Parathyroid adenoma (tissue), 2 donors: ENCODE data around the gene TNPO2.

Experiments
- H2AFZ ChIP-seq: fragments of 300-600 bp; sonication (generic); one replicate; pipeline ENCODE4 v1.7.0; 2017; ENCODE audit warnings: antibody characterized with exemption, mild to moderate bottlenecking
- H3K27ac ChIP-seq: fragments of 300-600 bp; sonication (generic); one replicate; pipeline ENCODE4 v1.7.0; 2017
- H3K27me3 ChIP-seq: fragments of 300-600 bp; sonication (generic); one replicate; pipeline ENCODE4 v1.7.0; 2017; ENCODE audit warnings: low read length; ENCODE audit not compliant: control insufficient read depth, insufficient read depth
- H3K36me3 ChIP-seq: fragments of 300-600 bp; sonication (generic); one replicate; pipeline ENCODE4 v1.7.0; 2017; ENCODE audit warnings: low read length; ENCODE audit not compliant: control insufficient read depth, insufficient read depth
- H3K4me1 ChIP-seq: fragments of 300-600 bp; sonication (generic); one replicate; pipeline ENCODE4 v1.7.0; 2017; ENCODE audit warnings: control low read depth
- H3K4me2 ChIP-seq: fragments of 300-600 bp; sonication (generic); one replicate; pipeline ENCODE4 v1.7.0; 2017; ENCODE audit warnings: low read length
- H3K4me3 ChIP-seq: fragments of 300-600 bp; sonication (generic); one replicate; pipeline ENCODE4 v1.7.0; 2017; ENCODE audit warnings: low read depth, low read length
- H3K79me2 ChIP-seq: fragments of 300-600 bp; sonication (generic); one replicate; pipeline ENCODE4 v1.7.0; 2017; ENCODE audit warnings: control low read depth
- H3K9ac ChIP-seq: fragments of 300-600 bp; sonication (generic); one replicate; pipeline ENCODE4 v1.7.0; 2017; ENCODE audit warnings: mild to moderate bottlenecking
- H3K9me3 ChIP-seq: fragments of 300-600 bp; sonication (generic); one replicate; pipeline ENCODE4 v1.7.0; 2017; ENCODE audit warnings: low read length; ENCODE audit not compliant: control insufficient read depth
- TF ChIP-seq, protein P1 (sequence below): fragments of 300-600 bp; sonication (generic); IDR thresholded peaks from one replicate; pipeline ENCODE4 v1.7.0; 2017; ENCODE audit warnings: antibody characterized with exemption, mild to moderate bottlenecking
- donor health status: primary hyperparathyroidism.

The TNPO2 gene

DNA sequence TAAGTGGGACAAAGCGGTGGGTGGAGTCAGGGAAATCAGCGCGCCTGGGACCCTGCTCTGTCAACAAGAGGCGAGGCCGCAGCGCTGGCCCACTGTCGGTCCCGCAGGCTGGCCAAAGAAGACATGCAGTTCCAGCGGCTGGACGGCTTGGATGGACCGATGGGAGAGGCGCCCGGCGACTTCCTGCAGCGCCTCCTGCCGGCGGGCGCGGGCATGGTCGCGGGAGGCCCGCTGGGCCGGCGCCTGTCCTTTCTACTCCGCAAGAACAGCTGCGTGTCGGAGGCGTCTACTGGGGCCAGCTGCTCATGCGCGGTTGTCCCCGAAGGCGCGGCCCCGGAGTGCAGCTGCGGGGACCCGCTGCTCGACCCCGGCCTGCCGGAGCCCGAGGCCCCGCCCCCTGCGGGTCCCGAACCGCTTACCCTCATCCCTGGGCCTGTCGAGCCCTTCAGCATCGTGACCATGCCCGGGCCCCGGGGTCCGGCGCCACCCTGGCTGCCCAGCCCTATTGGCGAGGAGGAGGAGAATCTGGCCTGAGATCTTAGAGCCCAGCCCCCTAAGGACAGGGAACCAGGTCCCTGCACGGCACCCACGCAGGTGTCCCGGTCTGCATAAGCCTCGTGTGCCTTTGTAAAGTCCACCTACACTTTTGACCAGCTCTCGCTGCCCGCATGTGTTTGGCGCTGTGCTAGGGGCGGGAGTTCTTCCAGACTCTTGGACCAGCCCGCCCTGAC is 34.0 kb upstream of the TNPO2 start:
- no peaks in the 10 kb centered on the region for H3K36me3 ChIP-seq
- peak overlapping the region; percentile 87 for H2AFZ ChIP-seq
- H3K4me2 ChIP-seq: peak overlapping the region; percentile 42
- peak overlapping the region; percentile 3 for H3K4me3 ChIP-seq
- no peaks in the 10 kb centered on the region for H3K27me3 ChIP-seq
- H3K4me1 ChIP-seq: peaks cover 2% of the 10 kb centered on the region
- no peaks in the 10 kb centered on the region for H3K9me3 ChIP-seq
- H3K27ac ChIP-seq: peak overlapping the region; percentile 67
- TF ChIP-seq, protein P1, sequence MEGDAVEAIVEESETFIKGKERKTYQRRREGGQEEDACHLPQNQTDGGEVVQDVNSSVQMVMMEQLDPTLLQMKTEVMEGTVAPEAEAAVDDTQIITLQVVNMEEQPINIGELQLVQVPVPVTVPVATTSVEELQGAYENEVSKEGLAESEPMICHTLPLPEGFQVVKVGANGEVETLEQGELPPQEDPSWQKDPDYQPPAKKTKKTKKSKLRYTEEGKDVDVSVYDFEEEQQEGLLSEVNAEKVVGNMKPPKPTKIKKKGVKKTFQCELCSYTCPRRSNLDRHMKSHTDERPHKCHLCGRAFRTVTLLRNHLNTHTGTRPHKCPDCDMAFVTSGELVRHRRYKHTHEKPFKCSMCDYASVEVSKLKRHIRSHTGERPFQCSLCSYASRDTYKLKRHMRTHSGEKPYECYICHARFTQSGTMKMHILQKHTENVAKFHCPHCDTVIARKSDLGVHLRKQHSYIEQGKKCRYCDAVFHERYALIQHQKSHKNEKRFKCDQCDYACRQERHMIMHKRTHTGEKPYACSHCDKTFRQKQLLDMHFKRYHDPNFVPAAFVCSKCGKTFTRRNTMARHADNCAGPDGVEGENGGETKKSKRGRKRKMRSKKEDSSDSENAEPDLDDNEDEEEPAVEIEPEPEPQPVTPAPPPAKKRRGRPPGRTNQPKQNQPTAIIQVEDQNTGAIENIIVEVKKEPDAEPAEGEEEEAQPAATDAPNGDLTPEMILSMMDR: peak; percentile 97
- no peak overlapping the region for H3K9ac ChIP-seq
- H3K79me2 ChIP-seq: no peaks in the 10 kb centered on the region

DNA sequence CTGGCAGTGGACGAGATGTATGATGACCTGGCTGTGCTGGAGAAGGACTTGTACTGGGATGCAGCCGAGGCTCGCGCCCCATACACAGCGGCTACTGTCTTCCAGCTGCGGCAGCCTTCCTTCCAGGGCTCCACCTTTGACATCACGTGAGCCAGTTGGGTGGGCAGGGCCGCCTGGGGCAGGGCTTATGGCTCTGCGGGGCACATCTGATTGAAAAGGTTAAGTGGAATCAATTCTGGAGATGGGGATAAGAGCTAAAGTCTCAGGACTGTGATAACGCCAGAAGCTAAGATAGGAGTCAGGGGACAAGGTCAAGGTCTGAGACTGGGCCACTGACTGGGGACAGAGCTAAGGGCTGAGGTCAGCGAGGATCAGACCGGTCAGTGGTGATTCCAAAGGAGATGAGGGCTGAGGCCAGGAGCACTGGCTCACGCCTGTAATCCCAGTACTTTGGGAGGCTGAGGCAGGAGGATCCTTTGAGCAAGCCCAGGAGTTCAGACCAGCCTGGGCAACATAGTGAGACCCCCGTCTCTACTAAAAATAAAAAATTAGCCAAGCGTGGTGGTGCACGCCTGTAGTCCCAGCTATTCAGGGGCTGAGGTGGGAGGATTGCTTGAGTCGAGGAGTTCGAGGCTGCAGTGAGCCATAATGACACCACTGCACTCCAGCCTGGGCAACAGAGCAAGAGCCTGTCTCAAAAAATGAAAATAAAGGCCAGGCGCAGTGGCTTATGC is 32.6 kb upstream of the TNPO2 start:
- TF ChIP-seq, protein P1: no peak
- Histone ChIP-seq H3K9me3 (no peaks in the 10 kb centered on the region), H3K4me3 (no peak overlapping the region), H3K4me1 (peaks cover 2% of the 10 kb centered on the region), H3K79me2 (no peaks in the 10 kb centered on the region), H3K36me3 (no peaks in the 10 kb centered on the region), H3K27ac (no peak overlapping the region), H3K4me2 (no peak overlapping the region), H2AFZ (no peak overlapping the region), H3K27me3 (no peaks in the 10 kb centered on the region), H3K9ac (no peak overlapping the region)

DNA sequence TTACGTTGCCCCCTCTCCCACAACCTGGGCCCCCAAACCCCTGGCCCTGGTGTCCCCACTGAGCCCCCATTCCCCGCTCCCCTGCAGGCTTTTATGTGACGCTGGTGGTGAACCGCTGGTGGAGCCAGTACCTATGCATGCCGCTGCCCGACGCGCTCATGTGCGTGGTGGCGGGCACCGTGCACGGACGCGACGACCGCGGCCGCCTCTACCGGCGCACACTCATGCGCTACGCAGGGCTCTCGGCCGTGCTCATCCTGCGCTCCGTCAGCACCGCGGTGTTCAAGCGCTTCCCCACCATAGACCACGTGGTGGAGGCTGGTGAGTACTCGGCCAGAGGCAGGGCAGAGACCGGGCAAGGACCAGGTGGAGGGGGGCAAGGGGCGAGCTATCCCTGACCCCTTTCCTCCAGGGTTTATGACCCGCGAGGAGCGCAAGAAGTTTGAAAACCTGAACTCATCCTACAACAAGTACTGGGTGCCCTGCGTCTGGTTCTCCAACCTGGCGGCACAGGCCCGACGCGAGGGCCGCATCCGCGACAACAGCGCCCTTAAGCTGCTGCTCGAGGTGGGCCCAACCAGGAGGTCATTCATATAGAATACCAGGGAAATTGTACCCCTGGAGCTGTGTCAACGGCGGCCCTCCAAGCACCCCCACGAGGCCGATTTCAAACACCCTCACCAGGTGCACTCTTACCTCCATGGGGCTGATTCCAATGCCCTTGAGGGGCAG is 30.9 kb upstream of the TNPO2 start:
- Histone ChIP-seq H2AFZ (no peak overlapping the region), H3K79me2 (no peaks in the 10 kb centered on the region), H3K4me2 (no peak overlapping the region), H3K4me1 (peaks cover 2% of the 10 kb centered on the region), H3K36me3 (no peaks in the 10 kb centered on the region), H3K27me3 (no peaks in the 10 kb centered on the region), H3K9me3 (no peaks in the 10 kb centered on the region), H3K27ac (no peak overlapping the region), H3K4me3 (no peak overlapping the region), H3K9ac (no peak overlapping the region)
- TF ChIP-seq, protein P1: no peak

DNA sequence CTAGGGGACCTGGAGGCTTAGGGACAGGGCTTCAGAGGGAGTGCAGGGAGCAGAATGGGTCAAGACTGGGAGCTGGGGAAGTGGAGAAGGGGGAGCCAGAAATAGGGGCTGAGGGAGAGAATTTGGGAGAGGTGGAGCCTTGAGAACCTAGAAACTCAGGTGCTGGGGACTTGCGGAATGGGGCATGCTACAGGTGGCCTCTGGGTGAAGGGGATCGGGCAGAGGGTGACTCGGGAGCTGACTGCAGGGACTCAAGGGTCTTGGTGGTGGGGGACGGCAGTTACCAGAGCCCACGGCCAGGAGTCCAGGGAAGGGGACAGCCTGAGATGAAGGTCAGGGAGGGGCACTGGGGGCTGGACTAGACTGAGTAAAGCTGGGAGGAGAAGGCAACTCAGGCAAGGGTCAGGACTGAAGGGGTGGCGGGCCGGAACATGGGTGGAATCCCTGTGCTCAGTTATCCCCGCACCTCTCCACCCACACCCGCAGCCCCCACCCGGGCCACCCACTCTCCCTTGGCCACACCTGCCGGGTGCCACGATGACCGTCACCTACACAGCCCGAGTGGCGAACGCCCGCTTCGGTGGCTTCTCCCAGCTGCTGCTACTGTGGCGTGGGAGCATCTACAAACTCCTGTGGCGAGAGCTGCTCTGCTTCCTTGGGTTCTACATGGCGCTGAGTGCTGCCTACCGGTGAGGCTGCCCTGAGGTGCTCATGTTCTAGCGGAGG is 28.5 kb upstream of the TNPO2 start:
- TF ChIP-seq, protein P1: no peak
- no peak overlapping the region for H3K4me3 ChIP-seq
- no peaks in the 10 kb centered on the region for H3K79me2 ChIP-seq
- no peaks in the 10 kb centered on the region for H3K4me1 ChIP-seq
- no peak overlapping the region for H3K4me2 ChIP-seq
- H3K36me3 ChIP-seq: no peaks in the 10 kb centered on the region
- no peak overlapping the region for H3K9ac ChIP-seq
- no peaks in the 10 kb centered on the region for H3K9me3 ChIP-seq
- no peaks in the 10 kb centered on the region for H3K27me3 ChIP-seq
- no peak overlapping the region for H3K27ac ChIP-seq
- H2AFZ ChIP-seq: no peak overlapping the region
